ENCODE results near the gene IFIH1. TPM values are rescaled to one million over a fixed set of nuclear protein-coding genes. Genes with fewer than 3 reads are reported as not detected.

Gene IFIH1
- polyA plus RNA-seq, 2 donors, result 5.3 to 7.2 TPM

GRCh38 chr2:162232671-162233070 is 85.8 kb downstream of the IFIH1 start:
- 30 to 57% methylated on average over 2 of the region's 2 CpGs for WGBS, 2 donors
- Histone ChIP-seq H3K4me3 (ENCODE audit: low read depth in 1 of 2, low read length in 2 of 2) (no peak overlapping the region), H3K4me1 (ENCODE audit: control insufficient read depth in 2 of 2, insufficient read depth in 2 of 2, low read length in 1 of 2) (no peaks in the 10 kb centered on the region), H3K27me3 (ENCODE audit: control insufficient read depth in 1 of 2, insufficient read depth in 2 of 2, low read length in 2 of 2) (no peaks in the 10 kb centered on the region), H3K36me3 (ENCODE audit: control insufficient read depth in 2 of 2, insufficient read depth in 2 of 2, low read length in 1 of 2) (no peaks in the 10 kb centered on the region), H3K9me3 (ENCODE audit: control insufficient read depth in 2 of 2, insufficient read depth in 1 of 2, low read depth in 1 of 2, low read length in 1 of 2) (peaks cover 0 to 3% of the 10 kb centered on the region in 2 donors), H3K27ac (ENCODE audit: low read depth in 2 of 2, low read length in 1 of 2) (no peak overlapping the region)

- no peak overlapping the region for H3K4me3 ChIP-seq (ENCODE audit: low read depth in 1 of 2, low read length in 2 of 2)
- H3K9me3 ChIP-seq (ENCODE audit: control insufficient read depth in 2 of 2, insufficient read depth in 1 of 2, low read depth in 1 of 2, low read length in 1 of 2), result peaks cover 0 to 3% of the 10 kb centered on the region in 2 donors
- no peaks in the 10 kb centered on the region for H3K27me3 ChIP-seq (ENCODE audit: control insufficient read depth in 1 of 2, insufficient read depth in 2 of 2, low read length in 2 of 2)
- no peaks in the 10 kb centered on the region for H3K36me3 ChIP-seq (ENCODE audit: control insufficient read depth in 2 of 2, insufficient read depth in 2 of 2, low read length in 1 of 2)
- no peak overlapping the region for H3K27ac ChIP-seq (ENCODE audit: low read depth in 2 of 2, low read length in 1 of 2)
- WGBS, 2 donors, result 48 to 60% methylated on average over 2 of the region's 2 CpGs
- no peaks in the 10 kb centered on the region for H3K4me1 ChIP-seq (ENCODE audit: control insufficient read depth in 2 of 2, insufficient read depth in 2 of 2, low read length in 1 of 2)
Measured at GRCh38 chr2:162232027-162232426, 86.5 kb downstream of the IFIH1 start.

- Histone ChIP-seq H3K4me3 (ENCODE audit: low read depth in 1 of 2, low read length in 2 of 2) (no peak overlapping the region), H3K4me1 (ENCODE audit: control insufficient read depth in 2 of 2, insufficient read depth in 2 of 2, low read length in 1 of 2) (no peaks in the 10 kb centered on the region), H3K9me3 (ENCODE audit: control insufficient read depth in 2 of 2, insufficient read depth in 1 of 2, low read depth in 1 of 2, low read length in 1 of 2) (peaks cover 0 to 3% of the 10 kb centered on the region in 2 donors), H3K36me3 (ENCODE audit: control insufficient read depth in 2 of 2, insufficient read depth in 2 of 2, low read length in 1 of 2) (no peaks in the 10 kb centered on the region), H3K27me3 (ENCODE audit: control insufficient read depth in 1 of 2, insufficient read depth in 2 of 2, low read length in 2 of 2) (no peaks in the 10 kb centered on the region), H3K27ac (ENCODE audit: low read depth in 2 of 2, low read length in 1 of 2) (no peak overlapping the region)
- 39 to 66% methylated on average over 1 of the region's 1 CpG for WGBS, 2 donors
Measured at GRCh38 chr2:162230761-162231160, 87.7 kb downstream of the IFIH1 start.

GRCh38 chr2:162226836-162227235 is 91.6 kb downstream of the IFIH1 start:
- no peaks in the 10 kb centered on the region for H3K27me3 ChIP-seq (ENCODE audit: control insufficient read depth in 1 of 2, insufficient read depth in 2 of 2, low read length in 2 of 2)
- no peaks in the 10 kb centered on the region for H3K9me3 ChIP-seq (ENCODE audit: control insufficient read depth in 2 of 2, insufficient read depth in 1 of 2, low read depth in 1 of 2, low read length in 1 of 2)
- no peak overlapping the region for H3K4me3 ChIP-seq (ENCODE audit: low read depth in 1 of 2, low read length in 2 of 2)

DNA sequence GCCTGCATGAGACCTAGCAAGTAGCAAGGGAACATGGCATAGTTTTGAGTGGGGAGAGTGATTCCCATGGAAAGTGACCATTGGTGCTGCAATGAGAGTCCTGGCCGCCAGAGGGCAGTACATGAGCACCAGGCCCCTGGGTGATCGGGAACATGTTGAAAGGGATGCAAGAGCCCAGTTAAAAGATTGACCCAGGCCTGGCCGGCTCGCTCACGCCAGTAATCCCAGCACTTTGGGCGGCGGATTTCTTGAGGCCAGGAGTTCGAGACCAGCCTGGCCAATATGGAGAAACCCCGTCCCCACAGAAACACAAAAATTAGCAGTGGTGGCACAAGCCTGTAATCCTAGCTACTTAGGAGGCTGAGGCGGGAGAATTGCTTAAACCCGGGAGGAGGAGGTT is 97.4 kb downstream of the IFIH1 start:
- H3K9me3 ChIP-seq (ENCODE audit: control insufficient read depth in 2 of 2, insufficient read depth in 1 of 2, low read depth in 1 of 2, low read length in 1 of 2), result no peaks in the 10 kb centered on the region
- WGBS, 2 donors, result 54 to 57% methylated on average over 11 of the region's 11 CpGs
- peaks cover 0 to 2% of the 10 kb centered on the region in 2 donors for H3K4me1 ChIP-seq (ENCODE audit: control insufficient read depth in 2 of 2, insufficient read depth in 2 of 2, low read length in 1 of 2)
- no peaks in the 10 kb centered on the region for H3K36me3 ChIP-seq (ENCODE audit: control insufficient read depth in 2 of 2, insufficient read depth in 2 of 2, low read length in 1 of 2)
- H3K27me3 ChIP-seq (ENCODE audit: control insufficient read depth in 1 of 2, insufficient read depth in 2 of 2, low read length in 2 of 2), result no peaks in the 10 kb centered on the region
- no peak overlapping the region for H3K4me3 ChIP-seq (ENCODE audit: low read depth in 1 of 2, low read length in 2 of 2)
- H3K27ac ChIP-seq (ENCODE audit: low read depth in 2 of 2, low read length in 1 of 2), result no peak overlapping the region

More at GRCh38 chr2:162226836-162227235, 91.6 kb downstream of the IFIH1 start:
- H3K36me3 ChIP-seq (ENCODE audit: control insufficient read depth in 2 of 2, insufficient read depth in 2 of 2, low read length in 1 of 2), result no peaks in the 10 kb centered on the region
- no peaks in the 10 kb centered on the region for H3K4me1 ChIP-seq (ENCODE audit: control insufficient read depth in 2 of 2, insufficient read depth in 2 of 2, low read length in 1 of 2)
- no peak overlapping the region for H3K27ac ChIP-seq (ENCODE audit: low read depth in 2 of 2, low read length in 1 of 2)

GRCh38 chr2:162220368-162220767 is 98.1 kb downstream of the IFIH1 start:
- H3K4me1 ChIP-seq (ENCODE audit: control insufficient read depth in 2 of 2, insufficient read depth in 2 of 2, low read length in 1 of 2), result peaks cover 0 to 2% of the 10 kb centered on the region in 2 donors
- H3K27ac ChIP-seq (ENCODE audit: low read depth in 2 of 2, low read length in 1 of 2), result no peak overlapping the region

DNA sequence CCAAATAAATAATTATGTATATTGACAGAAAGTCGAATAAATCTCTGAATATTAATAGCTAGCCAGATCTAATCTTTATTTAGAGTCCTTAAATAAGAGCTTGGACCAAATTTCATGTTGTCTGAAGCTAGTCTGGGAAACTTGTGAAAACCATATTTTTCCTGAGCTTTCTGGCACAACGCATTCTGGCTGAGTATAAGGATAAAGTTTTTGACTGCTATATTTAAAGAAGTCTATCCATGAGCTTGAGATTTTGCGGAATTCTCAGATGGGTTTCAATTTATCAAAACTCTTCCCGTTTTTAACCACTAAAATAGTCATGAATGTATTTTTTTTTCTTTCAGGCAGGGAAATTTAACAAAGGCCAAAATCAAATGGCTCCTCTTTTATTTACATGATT is 99.1 kb downstream of the IFIH1 start:
- Histone ChIP-seq H3K4me3 (ENCODE audit: low read depth in 1 of 2, low read length in 2 of 2) (no peak overlapping the region), H3K9me3 (ENCODE audit: control insufficient read depth in 2 of 2, insufficient read depth in 1 of 2, low read depth in 1 of 2, low read length in 1 of 2) (no peaks in the 10 kb centered on the region), H3K27ac (ENCODE audit: low read depth in 2 of 2, low read length in 1 of 2) (no peak overlapping the region), H3K4me1 (ENCODE audit: control insufficient read depth in 2 of 2, insufficient read depth in 2 of 2, low read length in 1 of 2) (peaks cover 0 to 2% of the 10 kb centered on the region in 2 donors), H3K27me3 (ENCODE audit: control insufficient read depth in 1 of 2, insufficient read depth in 2 of 2, low read length in 2 of 2) (no peaks in the 10 kb centered on the region), H3K36me3 (ENCODE audit: control insufficient read depth in 2 of 2, insufficient read depth in 2 of 2, low read length in 1 of 2) (no peaks in the 10 kb centered on the region)
- 69 to 72% methylated on average over 4 of the region's 4 CpGs for WGBS, 2 donors

More at GRCh38 chr2:162220368-162220767, 98.1 kb downstream of the IFIH1 start:
- H3K4me3 ChIP-seq (ENCODE audit: low read depth in 1 of 2, low read length in 2 of 2), result no peak overlapping the region
- 47 to 53% methylated on average over 1 of the region's 1 CpG for WGBS, 2 donors
- H3K9me3 ChIP-seq (ENCODE audit: control insufficient read depth in 2 of 2, insufficient read depth in 1 of 2, low read depth in 1 of 2, low read length in 1 of 2), result no peaks in the 10 kb centered on the region
- no peaks in the 10 kb centered on the region for H3K36me3 ChIP-seq (ENCODE audit: control insufficient read depth in 2 of 2, insufficient read depth in 2 of 2, low read length in 1 of 2)
- no peaks in the 10 kb centered on the region for H3K27me3 ChIP-seq (ENCODE audit: control insufficient read depth in 1 of 2, insufficient read depth in 2 of 2, low read length in 2 of 2)

GRCh38 chr2:162217598-162217997 is 100.9 kb downstream of the IFIH1 start:
- Histone ChIP-seq H3K36me3 (ENCODE audit: control insufficient read depth in 2 of 2, insufficient read depth in 2 of 2, low read length in 1 of 2) (no peaks in the 10 kb centered on the region), H3K4me3 (ENCODE audit: low read depth in 1 of 2, low read length in 2 of 2) (no peak overlapping the region), H3K27ac (ENCODE audit: low read depth in 2 of 2, low read length in 1 of 2) (no peak overlapping the region), H3K27me3 (ENCODE audit: control insufficient read depth in 1 of 2, insufficient read depth in 2 of 2, low read length in 2 of 2) (no peaks in the 10 kb centered on the region), H3K9me3 (ENCODE audit: control insufficient read depth in 2 of 2, insufficient read depth in 1 of 2, low read depth in 1 of 2, low read length in 1 of 2) (no peaks in the 10 kb centered on the region), H3K4me1 (ENCODE audit: control insufficient read depth in 2 of 2, insufficient read depth in 2 of 2, low read length in 1 of 2) (peaks cover 0 to 2% of the 10 kb centered on the region in 2 donors)
- WGBS, 2 donors, result 80 to 89% methylated on average over 1 of the region's 1 CpG

Other genes with a start within 250 kb of the IFIH1 start
- gene DPP4, start 244.5 kb downstream of the IFIH1 start, polyA plus RNA-seq, result under 1 TPM; 0.08 to 0.18 TPM
- under 1 TPM; 0.10 to 0.14 TPM for gene GCG, start 166.4 kb downstream of the IFIH1 start, polyA plus RNA-seq
- gene FAP, start 75.2 kb downstream of the IFIH1 start, polyA plus RNA-seq, result 1 to 10 TPM in 1 of 2 donors, under 1 TPM in 1; 0.95 to 1.7 TPM
- gene GCA, start 25.4 kb upstream of the IFIH1 start, polyA plus RNA-seq, result 1 to 10 TPM; 6.5 to 7.1 TPM

Data from esophagus (tissue), 2 donors.